ENCODE results near the gene MYRFL.

- no peak for TF ChIP-seq CTCF (IDR thresholded peaks at IDR 0.05; ENCODE audit: low read depth, low read length, poor library complexity, severe bottlenecking)
- TF ChIP-seq EZH2phosphoT487 (IDR thresholded peaks at IDR 0.05; ENCODE audit: borderline replicate concordance, low read length), result no peak
These were observed 173.9 kb downstream of the MYRFL start for GRCh38 chr12:69998922-69999321.

Data from DOHH2 (cell line).